Mesothelial cell of epicardium (in vitro differentiated cells): ENCODE measurements around the gene TMEFF2. TPM values are rescaled to one million over a fixed set of nuclear protein-coding genes. Genes with fewer than 3 reads are reported as not detected.

Source experiments
- DNase-seq, 2 experiments: peaks; one replicate each; pipeline ENCODE4 v3.0.0; 2021; ENCODE audit warnings: low spot score in 2 of 2; ENCODE audit not compliant: unreplicated experiment in 2 of 2
- H3K27ac Mint-ChIP-seq: 2 replicates; pipeline ENCODE4 v1.8.0; 2021; ENCODE audit warnings: mixed read lengths
- H3K27me3 Mint-ChIP-seq: 2 replicates; pipeline ENCODE4 v1.8.0; 2021; ENCODE audit warnings: low read depth, mixed read lengths
- H3K36me3 Mint-ChIP-seq: 2 replicates; pipeline ENCODE4 v1.8.0; 2021; ENCODE audit warnings: mixed read lengths
- H3K4me1 Mint-ChIP-seq: 2 replicates; pipeline ENCODE4 v1.8.0; 2021; ENCODE audit warnings: mixed read lengths
- H3K4me3 Mint-ChIP-seq: 2 replicates; pipeline ENCODE4 v1.8.0; 2021; ENCODE audit warnings: mild to moderate bottlenecking, moderate library complexity, mixed read lengths
- H3K9me3 Mint-ChIP-seq: 2 replicates; pipeline ENCODE4 v1.8.0; 2021; ENCODE audit warnings: mixed read lengths
- CTCF ChIP-seq: fragments of 200-600 bp; sonication (generic); IDR thresholded peaks from one replicate; pipeline ENCODE4 v1.5.0; 2021; ENCODE audit warnings: antibody characterized with exemption; ENCODE audit not compliant: unreplicated experiment
- total RNA-seq: library from RNA; stranded (reverse); gene quantifications from 3 replicates; pipeline ENCODE4 v1.2.1, GENCODE V29; 2021

TMEFF2 gene
- total RNA-seq, 1 donor from 2014 or later: 18.1 TPM

GRCh38 chr2:191907545-191907944 lies 287.2 kb downstream of the TMEFF2 start:
- no peak for DNase-seq
- H3K9me3 Mint-ChIP-seq: peaks cover 2% of the 10 kb centered on the region
- no peak for TF ChIP-seq CTCF
- H3K4me3 Mint-ChIP-seq: no peak overlapping the region
- H3K4me1 Mint-ChIP-seq: peaks cover 5% of the 10 kb centered on the region
- no peak overlapping the region for H3K27ac Mint-ChIP-seq
- no peaks in the 10 kb centered on the region for H3K27me3 Mint-ChIP-seq
- H3K36me3 Mint-ChIP-seq: no peaks in the 10 kb centered on the region

- no peaks in the 10 kb centered on the region for H3K36me3 Mint-ChIP-seq
- DNase-seq: no peak
- no peaks in the 10 kb centered on the region for H3K27me3 Mint-ChIP-seq
Observed at GRCh38 chr2:191907091-191907490, 287.6 kb downstream of the TMEFF2 start.

GRCh38 chr2:191905336-191905735 lies 289.4 kb downstream of the TMEFF2 start:
- no peak overlapping the region for H3K27ac Mint-ChIP-seq

More at GRCh38 chr2:191907091-191907490, 287.6 kb downstream of the TMEFF2 start:
- peaks cover 6% of the 10 kb centered on the region for H3K9me3 Mint-ChIP-seq
- no peak overlapping the region for H3K27ac Mint-ChIP-seq
- TF ChIP-seq CTCF: no peak
- H3K4me3 Mint-ChIP-seq: no peak overlapping the region
- H3K4me1 Mint-ChIP-seq: peaks cover under 1% of the 10 kb centered on the region

GRCh38 chr2:191901031-191901430 lies 293.7 kb downstream of the TMEFF2 start:
- no peaks in the 10 kb centered on the region for H3K27me3 Mint-ChIP-seq
- peaks cover 7% of the 10 kb centered on the region for H3K4me1 Mint-ChIP-seq
- DNase-seq: no peak
- no peak for TF ChIP-seq CTCF
- no peak overlapping the region for H3K27ac Mint-ChIP-seq
- H3K9me3 Mint-ChIP-seq: peaks cover 17% of the 10 kb centered on the region
- no peak overlapping the region for H3K4me3 Mint-ChIP-seq
- peaks cover 4% of the 10 kb centered on the region for H3K36me3 Mint-ChIP-seq

More at GRCh38 chr2:191905336-191905735, 289.4 kb downstream of the TMEFF2 start:
- H3K27me3 Mint-ChIP-seq: no peaks in the 10 kb centered on the region
- H3K9me3 Mint-ChIP-seq: peaks cover 15% of the 10 kb centered on the region
- no peak for TF ChIP-seq CTCF
- no peaks in the 10 kb centered on the region for H3K4me1 Mint-ChIP-seq
- no peak for DNase-seq
- H3K4me3 Mint-ChIP-seq: no peak overlapping the region
- peaks cover 3% of the 10 kb centered on the region for H3K36me3 Mint-ChIP-seq

GRCh38 chr2:191899410-191899809 lies 295.3 kb downstream of the TMEFF2 start:
- Mint-ChIP-seq H3K4me1 (peaks cover 19% of the 10 kb centered on the region), H3K36me3 (peaks cover 4% of the 10 kb centered on the region), H3K4me3 (no peak overlapping the region), H3K27me3 (no peaks in the 10 kb centered on the region), H3K27ac (no peak overlapping the region), H3K9me3 (peaks cover 15% of the 10 kb centered on the region)
- TF ChIP-seq CTCF: no peak
- DNase-seq: no peak
